Medulla oblongata (tissue), 1 donor: ENCODE data around the gene MS4A6E.

Experiments used
- DNase-seq: peaks from one replicate; pipeline ENCODE4 v3.0.0-alpha.2; 2015; ENCODE audit errors: extremely low spot score

The MS4A6E gene

GRCh38 chr11:60375316-60375715 is 48.3 kb downstream of the MS4A6E start:
- no peak for DNase-seq

GRCh38 chr11:60376601-60377000 is 49.5 kb downstream of the MS4A6E start:
- DNase-seq = no peak

- peak; percentile 89 for DNase-seq
Measured at GRCh38 chr11:60377401-60378136, 50.5 kb downstream of the MS4A6E start.

- DNase-seq = peak; percentile 75
Measured at GRCh38 chr11:60378354-60378753, 51.3 kb downstream of the MS4A6E start, which contains the start of gene MS4A7. Gene MS4A7 (plus strand): TSS chr11:60378532. CDS start chr11:60383142, 4,610 bp downstream.

- DNase-seq = peak; percentile 38
Measured at GRCh38 chr11:60389279-60389910, 62.3 kb downstream of the MS4A6E start.

- no peak for DNase-seq
Measured at GRCh38 chr11:60390419-60390818, 63.4 kb downstream of the MS4A6E start.
